WTC11 (cell line): ENCODE results near the gene UBXN10. TPM values are rescaled to one million over a fixed set of nuclear protein-coding genes. Genes with fewer than 3 reads are reported as not detected.
A peak's percentile ranks its signal among the peaks of the same experiment; 100 is the strongest.

ENCODE experiments used
- ATAC-seq: fragments of 200-7000 bp; cut with Tn5 transposase; 2 replicates; pipeline ENCODE4 v1.10.0; 2021; ENCODE audit warnings: mild to moderate bottlenecking, moderate library complexity
- CTCF ChIA-PET: fragments of 300-600 bp; sonication (Branson Sonifier 250); formaldehyde crosslinking; loops from one replicate; lab custom pipeline; 2021; ENCODE audit warnings: antibody characterized with exemption; lab: Charles Lee
- POLR2A ChIA-PET: fragments of 350-600 bp; sonication (Branson Sonifier 250); formaldehyde crosslinking; loops from one replicate; lab custom pipeline; 2021; ENCODE audit warnings: antibody characterized with exemption; lab: Charles Lee
- DNase-seq: peaks from one replicate; pipeline ENCODE4 v3.0.0; 2021; ENCODE audit warnings: low spot score
- H3K27ac Mint-ChIP-seq: 2 replicates; pipeline ENCODE4 v1.8.0; 2021; ENCODE audit warnings: mixed read lengths
- H3K27me3 Mint-ChIP-seq: 2 replicates; pipeline ENCODE4 v1.8.0; 2021; ENCODE audit warnings: low read depth, mild to moderate bottlenecking, moderate library complexity, mixed read lengths
- H3K36me3 Mint-ChIP-seq: 2 replicates; pipeline ENCODE4 v1.8.0; 2021; ENCODE audit warnings: mixed read lengths
- H3K4me1 Mint-ChIP-seq: 2 replicates; pipeline ENCODE4 v1.8.0; 2022; ENCODE audit warnings: mixed read lengths
- H3K4me3 Mint-ChIP-seq: 2 replicates; pipeline ENCODE4 v1.8.0; 2021; ENCODE audit warnings: mild to moderate bottlenecking, moderate library complexity, mixed read lengths
- H3K9me3 Mint-ChIP-seq: 2 replicates; pipeline ENCODE4 v1.8.0; 2021; ENCODE audit warnings: mixed read lengths
- ARID4B ChIP-seq: sonication (generic); formaldehyde crosslinking; IDR thresholded peaks from 2 replicates; pipeline ENCODE4 v1.8.0; 2023; ENCODE audit warnings: missing genetic modification reagents, mild to moderate bottlenecking, borderline replicate concordance
- ATF3 ChIP-seq: sonication (generic); formaldehyde crosslinking; conservative IDR thresholded peaks from 2 replicates; pipeline ENCODE4 v1.8.1; 2022; ENCODE audit warnings: mild to moderate bottlenecking, missing genetic modification reagents
- CREB1 ChIP-seq: sonication (generic); formaldehyde crosslinking; IDR thresholded peaks from 2 replicates; pipeline ENCODE4 v1.8.0; 2023; ENCODE audit warnings: mild to moderate bottlenecking, missing genetic modification reagents
- CREM ChIP-seq: sonication (generic); formaldehyde crosslinking; IDR thresholded peaks from 2 replicates; pipeline ENCODE4 v1.8.1; 2022; ENCODE audit warnings: mild to moderate bottlenecking, missing genetic modification reagents, moderate library complexity
- ETV6 ChIP-seq: sonication (generic); formaldehyde crosslinking; IDR thresholded peaks from 2 replicates; pipeline ENCODE4 v1.8.1; 2022; ENCODE audit warnings: mild to moderate bottlenecking, missing genetic modification reagents
- GRHL2 ChIP-seq: fragments of 250-450 bp; sonication (Bioruptor Pico); IDR thresholded peaks from 2 replicates; pipeline ENCODE4 v1.8.0; 2022; ENCODE audit warnings: mild to moderate bottlenecking, moderate library complexity; ENCODE audit not compliant: insufficient replicate concordance, severe bottlenecking
- MAX ChIP-seq: sonication (generic); formaldehyde crosslinking; IDR thresholded peaks from 2 replicates; pipeline ENCODE4 v1.8.0; 2022; ENCODE audit warnings: mild to moderate bottlenecking, missing genetic modification reagents
- NFYB ChIP-seq: sonication (generic); formaldehyde crosslinking; conservative IDR thresholded peaks from 2 replicates; pipeline ENCODE4 v1.8.0; 2022; ENCODE audit warnings: low read depth, missing genetic modification reagents
- NR3C1 ChIP-seq: sonication (generic); formaldehyde crosslinking; conservative IDR thresholded peaks from 2 replicates; pipeline ENCODE4 v1.8.1; 2023; ENCODE audit warnings: low read depth, mild to moderate bottlenecking, missing genetic modification reagents
- PRRX2 ChIP-seq: fragments of 250-450 bp; sonication (Bioruptor Pico); IDR thresholded peaks from 2 replicates; pipeline ENCODE4 v1.8.0; 2021; ENCODE audit warnings: mild to moderate bottlenecking
- RELA ChIP-seq: sonication (generic); formaldehyde crosslinking; IDR thresholded peaks from 2 replicates; pipeline ENCODE4 v1.8.1; 2022; ENCODE audit warnings: missing genetic modification reagents, mild to moderate bottlenecking, borderline replicate concordance
- SMAD3 ChIP-seq: sonication (generic); formaldehyde crosslinking; IDR thresholded peaks from 2 replicates; pipeline ENCODE4 v1.8.0; 2022; ENCODE audit warnings: missing genetic modification reagents, mild to moderate bottlenecking, borderline replicate concordance
- SOX15 ChIP-seq: fragments of 250-450 bp; sonication (Bioruptor Pico); IDR thresholded peaks from 2 replicates; pipeline ENCODE4 v1.9.0; 2021; ENCODE audit warnings: mild to moderate bottlenecking
- ZNF138 ChIP-seq: sonication (generic); formaldehyde crosslinking; conservative IDR thresholded peaks from 2 replicates; pipeline ENCODE4 v1.8.1; 2022; ENCODE audit warnings: mild to moderate bottlenecking, moderate library complexity, missing genetic modification reagents
- ZNF232 ChIP-seq: sonication (generic); formaldehyde crosslinking; IDR thresholded peaks from 2 replicates; pipeline ENCODE4 v1.8.0; 2022; ENCODE audit warnings: mild to moderate bottlenecking, missing genetic modification reagents
- ZNF281 ChIP-seq: sonication (generic); formaldehyde crosslinking; IDR thresholded peaks from 2 replicates; pipeline ENCODE4 v1.8.0; 2023; ENCODE audit warnings: mild to moderate bottlenecking, missing genetic modification reagents
- ZNF416 ChIP-seq: fragments of 250-450 bp; sonication (Bioruptor Pico); IDR thresholded peaks from 2 replicates; pipeline ENCODE4 v1.9.0; 2021; ENCODE audit warnings: mild to moderate bottlenecking, inconsistent platforms
- ZNF423 ChIP-seq: fragments of 250-450 bp; sonication (Bioruptor Pico); IDR thresholded peaks from 2 replicates; pipeline ENCODE4 v2.1.2; 2022; ENCODE audit warnings: mild to moderate bottlenecking, moderate library complexity
- ZNF671 ChIP-seq: fragments of 250-450 bp; sonication (Bioruptor Pico); IDR thresholded peaks from 2 replicates; pipeline ENCODE4 v1.8.0; 2021; ENCODE audit warnings: mild to moderate bottlenecking
- total RNA-seq: library from RNA; stranded (reverse); gene quantifications from 3 replicates; pipeline ENCODE4 v1.2.3, GENCODE V29; 2021
- TF ChIP-seq, protein P1 (sequence below): sonication (generic); formaldehyde crosslinking; IDR thresholded peaks from 2 replicates; pipeline ENCODE4 v1.8.0; 2022; ENCODE audit warnings: mild to moderate bottlenecking, missing genetic modification reagents

UBXN10 gene
- total RNA-seq, 1 experiment from 2014 or later = 0.52 TPM

GRCh38 chr1:20224546-20224945 lies 38.6 kb downstream of the UBXN10 start (continued):
- TF ChIP-seq CREB1 = no peak
- TF ChIP-seq, all 79 proteins: peak for 0

- ATAC-seq (peak; percentile 47), DNase-seq (no peak)
- Mint-ChIP-seq H3K27me3 (peaks cover 33% of the 10 kb centered on the region), H3K36me3 (no peaks in the 10 kb centered on the region), H3K4me3 (no peak overlapping the region), H3K27ac (no peak overlapping the region)
- POLR2A ChIA-PET = no interaction called here
- TF ChIP-seq ETV6 (CRISPR knock-in tag) = no peak
- TF ChIP-seq, all 79 proteins: peak for 0
- Mint-ChIP-seq H3K4me1 (peaks cover 30% of the 10 kb centered on the region), H3K9me3 (no peaks in the 10 kb centered on the region)
- CTCF ChIA-PET = interaction anchor here (1.3 to 1.7 kb wide), 5 partner anchors 10 to 135 kb away, joined by 3 to 10 read pairs (median 5); partner anchors contain the start of gene VWA5B1
Observed at GRCh38 chr1:20227704-20228103, 41.8 kb downstream of the UBXN10 start.

GRCh38 chr1:20228314-20228825 lies 42.5 kb downstream of the UBXN10 start:
- DNase-seq (no peak), ATAC-seq (no peak)
- ChIA-PET POLR2A (no interaction called here), CTCF (interaction anchor here (1.5 to 1.7 kb wide), 4 partner anchors 9 to 134 kb away, joined by 3 to 10 read pairs (median 8); partner anchors contain the start of gene VWA5B1)
- peaks cover 26% of the 10 kb centered on the region for H3K27me3 Mint-ChIP-seq
- no peaks in the 10 kb centered on the region for H3K36me3 Mint-ChIP-seq
- H3K4me3 Mint-ChIP-seq = no peak overlapping the region
- peaks cover 32% of the 10 kb centered on the region for H3K4me1 Mint-ChIP-seq
- no peak overlapping the region for H3K27ac Mint-ChIP-seq
- no peaks in the 10 kb centered on the region for H3K9me3 Mint-ChIP-seq
- no peak for TF ChIP-seq ARID4B (CRISPR knock-in tag)
- no peak for TF ChIP-seq ZNF138 (CRISPR knock-in tag)
- TF ChIP-seq NFYB = no peak
- TF ChIP-seq ZNF671 (CRISPR knock-in tag) = no peak
- TF ChIP-seq, protein P1, sequence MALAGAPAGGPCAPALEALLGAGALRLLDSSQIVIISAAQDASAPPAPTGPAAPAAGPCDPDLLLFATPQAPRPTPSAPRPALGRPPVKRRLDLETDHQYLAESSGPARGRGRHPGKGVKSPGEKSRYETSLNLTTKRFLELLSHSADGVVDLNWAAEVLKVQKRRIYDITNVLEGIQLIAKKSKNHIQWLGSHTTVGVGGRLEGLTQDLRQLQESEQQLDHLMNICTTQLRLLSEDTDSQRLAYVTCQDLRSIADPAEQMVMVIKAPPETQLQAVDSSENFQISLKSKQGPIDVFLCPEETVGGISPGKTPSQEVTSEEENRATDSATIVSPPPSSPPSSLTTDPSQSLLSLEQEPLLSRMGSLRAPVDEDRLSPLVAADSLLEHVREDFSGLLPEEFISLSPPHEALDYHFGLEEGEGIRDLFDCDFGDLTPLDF (CRISPR knock-in tag) = no peak
- no peak for TF ChIP-seq ZNF416 (CRISPR knock-in tag)
- TF ChIP-seq ZNF423 (CRISPR knock-in tag) = no peak
- no peak for TF ChIP-seq MAX
- TF ChIP-seq SOX15 (CRISPR knock-in tag) = no peak
- TF ChIP-seq ATF3 = no peak
- TF ChIP-seq PRRX2 (CRISPR knock-in tag) = no peak
- no peak for TF ChIP-seq SMAD3 (CRISPR knock-in tag)
- TF ChIP-seq ZNF232 (CRISPR knock-in tag) = no peak

GRCh38 chr1:20229171-20229570 lies 43.3 kb downstream of the UBXN10 start:
- no peak for ATAC-seq
- Mint-ChIP-seq H3K27ac (no peak overlapping the region), H3K36me3 (no peaks in the 10 kb centered on the region), H3K4me3 (no peak overlapping the region), H3K4me1 (peaks cover 33% of the 10 kb centered on the region), H3K9me3 (no peaks in the 10 kb centered on the region), H3K27me3 (peaks cover 19% of the 10 kb centered on the region)
- POLR2A ChIA-PET = no interaction called here
- CTCF ChIA-PET = interaction anchor here (0.7 to 1.5 kb wide), 2 partner anchors 54 to 133 kb away, joined by 3 to 5 read pairs; no protein-coding TSS in a partner anchor
- no peak for DNase-seq
- TF ChIP-seq NR3C1 = no peak
- no peak for TF ChIP-seq ZNF281 (CRISPR knock-in tag)
- TF ChIP-seq PRRX2 (CRISPR knock-in tag) = no peak
- TF ChIP-seq CREM (CRISPR knock-in tag) = no peak
- TF ChIP-seq GRHL2 (CRISPR knock-in tag) = no peak
- TF ChIP-seq RELA (CRISPR knock-in tag) = no peak
